ENCODE measurements around the gene S100A6.
"Not testable (repeated sequence)": the region's sequence is repeated elsewhere in the genome, so short reads cannot be mapped to it uniquely, and the experiment has no call there.

The S100A6 gene

DNA sequence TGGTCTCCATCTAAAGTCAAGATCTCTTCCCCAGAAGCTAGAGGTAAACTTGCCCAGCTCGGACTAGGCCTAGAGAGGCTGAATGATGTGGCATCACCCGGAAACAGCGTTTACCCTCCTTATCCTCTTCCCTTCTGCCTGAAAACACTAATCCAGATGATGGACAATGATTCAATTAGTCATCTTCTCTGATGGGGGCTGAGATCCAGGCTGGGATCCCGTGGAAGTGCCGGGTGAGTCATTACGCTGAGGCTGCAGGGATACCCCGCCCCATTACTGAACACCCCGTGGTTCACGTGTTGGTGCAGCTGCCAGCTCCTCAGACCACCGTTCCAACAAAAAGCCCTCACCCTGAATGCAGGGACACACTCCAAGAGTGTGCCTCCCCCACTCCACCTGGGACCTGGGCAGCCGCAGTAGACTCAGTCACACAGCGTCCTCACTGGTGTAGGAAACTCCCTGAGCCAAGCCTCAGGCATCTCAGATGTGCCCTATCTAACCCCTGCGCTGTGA lies 2.0 kb downstream of the S100A6 start:
- Histone ChIP-seq H3K27me3 (ENCODE audit: control insufficient read depth in 5 of 5, insufficient read depth in 4 of 5, low read length in 5 of 5) (no peaks in the 10 kb centered on the region), H3K4me1 (ENCODE audit: control insufficient read depth in 5 of 5, insufficient read depth in 5 of 5, low read length in 5 of 5) (peaks cover 4 to 49% (median 39%) of the 10 kb centered on the region in 5 donors), H3K9ac (ENCODE audit: low read length in 5 of 5) (peak overlapping the region; percentile 80 to 99 (median 99)), H3K9me3 (ENCODE audit: control insufficient read depth in 5 of 5, low read length in 5 of 5) (no peaks in the 10 kb centered on the region), H3K36me3 (ENCODE audit: control insufficient read depth in 5 of 5, insufficient read depth in 5 of 5, low read length in 5 of 5) (peaks cover 0 to 10% (median 0%) of the 10 kb centered on the region in 5 donors), H3K27ac (ENCODE audit: low read depth, low read length) (peak overlapping the region; percentile 99), H3K4me3 (ENCODE audit: low read depth in 1 of 5, low read length in 5 of 5) (peak overlapping the region; percentile 76 to 100 (median 89))

DNA sequence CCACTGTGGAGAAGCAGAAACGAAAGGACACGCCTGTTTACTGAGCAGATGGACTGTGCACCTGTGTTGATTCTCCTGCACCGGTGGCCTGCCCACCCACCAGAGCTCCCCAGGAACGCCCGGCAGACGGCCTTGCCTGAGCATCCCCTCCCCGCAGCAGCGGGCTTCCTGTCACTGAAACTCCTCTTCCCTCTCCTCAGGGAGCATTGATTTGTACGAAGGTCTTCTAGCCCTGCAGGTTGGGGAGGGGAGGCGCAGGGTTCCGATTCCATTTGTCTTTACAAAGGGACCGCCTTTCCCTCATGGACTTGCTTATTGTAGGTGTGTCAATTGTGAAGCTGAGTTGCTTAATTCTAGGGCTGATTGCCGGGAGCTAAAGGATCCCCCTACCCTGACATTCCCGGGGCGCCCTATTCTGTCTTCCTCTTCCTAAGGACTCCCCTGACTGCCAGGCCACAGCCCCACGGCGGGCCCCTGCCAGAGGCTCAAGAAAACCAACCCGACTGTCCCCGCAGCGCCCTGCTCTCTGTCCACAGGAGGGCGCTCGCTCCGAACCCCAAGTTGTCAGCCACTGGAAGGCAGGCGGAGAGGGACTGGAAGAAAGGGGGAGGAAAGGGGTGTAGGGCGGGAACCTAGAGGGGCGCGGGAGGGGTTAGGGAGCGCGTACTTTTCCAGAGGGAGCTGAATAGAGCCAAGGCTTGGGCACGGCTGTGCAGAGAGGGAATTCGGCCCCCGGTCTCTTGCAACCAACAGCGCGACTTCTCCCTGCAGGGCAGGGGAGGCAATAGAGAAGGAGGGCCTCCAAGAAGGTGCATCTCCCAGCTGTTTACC lies 2.8 kb downstream of the S100A6 start:
- Histone ChIP-seq H3K4me3 (ENCODE audit: low read depth in 1 of 5, low read length in 5 of 5) (peak overlapping the region; percentile 76 to 100 (median 89)), H3K27me3 (ENCODE audit: control insufficient read depth in 5 of 5, insufficient read depth in 4 of 5, low read length in 5 of 5) (no peaks in the 10 kb centered on the region), H3K9me3 (ENCODE audit: control insufficient read depth in 5 of 5, low read length in 5 of 5) (no peaks in the 10 kb centered on the region), H3K4me1 (ENCODE audit: control insufficient read depth in 5 of 5, insufficient read depth in 5 of 5, low read length in 5 of 5) (peaks cover 4 to 45% (median 39%) of the 10 kb centered on the region in 5 donors), H3K27ac (ENCODE audit: low read depth, low read length) (peak overlapping the region; percentile 99), H3K9ac (ENCODE audit: low read length in 5 of 5) (peak overlapping the region; percentile 55 to 99 (median 77)), H3K36me3 (ENCODE audit: control insufficient read depth in 5 of 5, insufficient read depth in 5 of 5, low read length in 5 of 5) (peaks cover 0 to 10% (median 0%) of the 10 kb centered on the region in 5 donors)

DNA sequence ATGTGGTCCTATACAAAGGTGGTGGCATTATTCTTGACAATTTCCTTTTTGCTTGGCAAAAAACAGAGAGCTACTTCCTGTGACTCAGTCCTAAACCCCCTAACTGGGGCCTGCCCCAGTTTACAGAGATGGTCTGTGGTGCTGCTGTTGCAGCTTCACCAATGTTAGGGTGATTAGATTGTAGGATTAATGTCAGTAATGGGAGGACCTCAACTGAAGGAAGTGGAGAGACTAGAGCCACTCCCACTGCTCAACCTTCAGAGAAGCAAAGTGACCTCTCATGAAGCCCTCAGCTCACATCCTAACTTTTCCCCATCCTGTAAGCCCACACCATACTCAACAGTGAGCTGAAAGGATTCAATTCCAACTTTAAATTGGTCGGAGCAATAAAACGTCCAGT lies 3.6 kb downstream of the S100A6 start:
- H3K27me3 ChIP-seq (ENCODE audit: control insufficient read depth in 5 of 5, insufficient read depth in 4 of 5, low read length in 5 of 5) = no peaks in the 10 kb centered on the region
- no peak overlapping the region for H3K9ac ChIP-seq (ENCODE audit: low read length in 5 of 5)
- H3K4me1 ChIP-seq (ENCODE audit: control insufficient read depth in 5 of 5, insufficient read depth in 5 of 5, low read length in 5 of 5) = peaks cover 4 to 45% (median 39%) of the 10 kb centered on the region in 5 donors
- peak overlapping the region; percentile 99 for H3K27ac ChIP-seq (ENCODE audit: low read depth, low read length)
- H3K9me3 ChIP-seq (ENCODE audit: control insufficient read depth in 5 of 5, low read length in 5 of 5) = no peaks in the 10 kb centered on the region
- no peak overlapping the region for H3K4me3 ChIP-seq (ENCODE audit: low read depth in 1 of 5, low read length in 5 of 5)
- peaks cover 0 to 10% (median 0%) of the 10 kb centered on the region in 5 donors for H3K36me3 ChIP-seq (ENCODE audit: control insufficient read depth in 5 of 5, insufficient read depth in 5 of 5, low read length in 5 of 5)

DNA sequence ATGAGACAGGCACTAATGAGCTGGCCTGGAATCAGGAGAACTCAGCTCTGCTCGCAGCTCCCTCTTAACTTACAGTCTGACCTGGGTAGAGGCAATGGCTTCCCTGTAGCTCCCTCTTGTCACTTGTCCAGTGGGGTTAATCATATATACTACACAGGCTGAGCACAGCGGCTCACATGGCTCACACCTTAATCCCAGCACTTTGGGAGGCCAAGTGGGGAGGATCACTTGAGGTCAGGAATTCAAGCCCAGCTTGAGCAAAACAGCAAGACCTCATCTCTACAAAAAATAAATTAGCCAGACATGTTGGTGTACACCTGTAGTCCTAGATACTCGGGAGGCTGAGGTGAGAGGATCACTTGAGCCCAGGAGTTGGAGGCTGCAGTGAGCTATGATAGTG lies 4.2 kb downstream of the S100A6 start:
- Histone ChIP-seq H3K9me3 (ENCODE audit: control insufficient read depth in 5 of 5, low read length in 5 of 5) (no peaks in the 10 kb centered on the region), H3K4me1 (ENCODE audit: control insufficient read depth in 5 of 5, insufficient read depth in 5 of 5, low read length in 5 of 5) (peaks cover 4 to 43% (median 39%) of the 10 kb centered on the region in 5 donors), H3K4me3 (ENCODE audit: low read depth in 1 of 5, low read length in 5 of 5) (no peak overlapping the region), H3K27ac (ENCODE audit: low read depth, low read length) (peak overlapping the region; percentile 17), H3K9ac (ENCODE audit: low read length in 5 of 5) (no peak overlapping the region), H3K27me3 (ENCODE audit: control insufficient read depth in 5 of 5, insufficient read depth in 4 of 5, low read length in 5 of 5) (no peaks in the 10 kb centered on the region), H3K36me3 (ENCODE audit: control insufficient read depth in 5 of 5, insufficient read depth in 5 of 5, low read length in 5 of 5) (peaks cover 0 to 10% (median 0%) of the 10 kb centered on the region in 5 donors)

DNA sequence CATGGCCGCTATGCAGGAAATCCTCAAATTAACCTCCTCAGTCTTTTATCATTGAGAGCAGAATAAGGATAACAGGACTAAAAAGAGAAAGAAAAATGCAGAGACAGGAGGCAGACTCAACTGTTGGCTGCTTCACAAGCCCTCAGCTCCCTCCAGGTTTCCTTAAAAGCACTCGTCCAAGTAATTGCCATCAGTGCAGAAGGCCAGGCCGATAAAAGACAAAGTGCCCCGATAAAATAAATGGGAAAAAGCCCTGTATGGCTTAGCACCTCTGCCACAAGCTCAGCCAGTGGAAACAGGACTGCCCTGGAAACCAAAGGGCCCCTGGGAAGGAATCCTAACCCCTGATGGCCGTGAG lies 8.1 kb downstream of the S100A6 start:
- peaks cover 0 to 8% (median 1%) of the 10 kb centered on the region in 5 donors for H3K4me1 ChIP-seq (ENCODE audit: control insufficient read depth in 5 of 5, insufficient read depth in 5 of 5, low read length in 5 of 5)
- no peak overlapping the region for H3K27ac ChIP-seq (ENCODE audit: low read depth, low read length)
- H3K36me3 ChIP-seq (ENCODE audit: control insufficient read depth in 5 of 5, insufficient read depth in 5 of 5, low read length in 5 of 5) = no peaks in the 10 kb centered on the region
- H3K9me3 ChIP-seq (ENCODE audit: control insufficient read depth in 5 of 5, low read length in 5 of 5) = no peaks in the 10 kb centered on the region
- no peak overlapping the region for H3K4me3 ChIP-seq (ENCODE audit: low read depth in 1 of 5, low read length in 5 of 5)
- H3K27me3 ChIP-seq (ENCODE audit: control insufficient read depth in 5 of 5, insufficient read depth in 4 of 5, low read length in 5 of 5) = no peaks in the 10 kb centered on the region
- no peak overlapping the region for H3K9ac ChIP-seq (ENCODE audit: low read length in 5 of 5)

DNA sequence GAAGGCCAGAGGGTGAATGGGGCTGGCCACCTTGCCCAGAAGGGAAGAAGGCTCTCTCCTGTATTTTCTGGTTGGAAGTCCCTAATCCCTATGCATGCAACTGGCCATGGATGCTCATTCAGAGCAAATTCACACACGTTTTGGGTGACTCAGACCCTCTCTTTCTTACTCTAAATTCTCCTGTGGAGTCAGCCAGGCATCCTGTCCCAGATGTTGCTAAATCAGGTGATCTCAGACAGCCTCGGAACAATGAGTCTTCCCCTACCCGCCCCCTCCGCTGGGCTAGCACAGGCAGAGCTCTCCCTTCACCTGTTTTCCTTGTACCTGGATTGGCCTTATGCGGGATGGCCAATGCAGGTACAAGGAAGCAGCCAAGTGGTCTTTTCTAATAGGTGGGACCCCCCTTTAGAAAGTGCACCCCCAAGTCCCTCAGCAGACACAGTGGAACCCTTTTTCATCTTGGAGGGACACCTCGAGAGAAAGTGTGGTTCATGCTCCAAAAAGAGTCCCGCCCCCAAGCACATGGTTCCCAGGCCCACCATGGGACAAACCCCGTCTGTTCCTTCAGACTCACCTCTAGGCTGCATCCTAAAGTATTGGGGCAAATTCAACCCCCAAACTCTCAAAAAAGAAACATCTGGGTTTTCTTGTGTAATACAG lies 8.6 kb downstream of the S100A6 start:
- H3K4me3 ChIP-seq (ENCODE audit: low read depth in 1 of 5, low read length in 5 of 5) = no peak overlapping the region
- no peaks in the 10 kb centered on the region for H3K9me3 ChIP-seq (ENCODE audit: control insufficient read depth in 5 of 5, low read length in 5 of 5)
- no peaks in the 10 kb centered on the region for H3K27me3 ChIP-seq (ENCODE audit: control insufficient read depth in 5 of 5, insufficient read depth in 4 of 5, low read length in 5 of 5)
- H3K9ac ChIP-seq (ENCODE audit: low read length in 5 of 5) = no peak overlapping the region
- H3K4me1 ChIP-seq (ENCODE audit: control insufficient read depth in 5 of 5, insufficient read depth in 5 of 5, low read length in 5 of 5) = peaks cover 0 to 6% (median 0%) of the 10 kb centered on the region in 5 donors
- H3K27ac ChIP-seq (ENCODE audit: low read depth, low read length) = no peak overlapping the region
- H3K36me3 ChIP-seq (ENCODE audit: control insufficient read depth in 5 of 5, insufficient read depth in 5 of 5, low read length in 5 of 5) = no peaks in the 10 kb centered on the region

DNA sequence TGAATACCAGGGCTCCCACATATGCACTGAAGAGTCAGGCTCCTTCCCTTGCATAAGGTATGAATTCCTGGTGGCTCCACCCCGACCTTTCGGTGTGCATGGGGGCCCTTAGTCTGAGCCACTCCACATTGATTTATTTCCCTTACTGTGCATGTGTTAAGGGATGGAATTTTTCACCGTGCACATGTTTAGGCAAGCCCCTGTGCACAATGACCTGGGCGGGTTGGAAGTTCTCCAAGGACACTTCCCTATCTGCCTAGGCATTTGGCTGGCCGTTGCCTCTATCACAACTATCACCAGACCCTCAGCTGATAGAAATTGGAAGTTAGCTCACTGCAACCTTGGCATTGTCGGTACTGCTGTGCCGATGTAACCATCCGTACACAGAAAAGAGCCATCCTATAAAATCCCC lies 9.7 kb downstream of the S100A6 start:
- Histone ChIP-seq H3K27ac (ENCODE audit: low read depth, low read length) (no peak overlapping the region), H3K4me3 (ENCODE audit: low read depth in 1 of 5, low read length in 5 of 5) (no peak overlapping the region), H3K27me3 (ENCODE audit: control insufficient read depth in 5 of 5, insufficient read depth in 4 of 5, low read length in 5 of 5) (no peaks in the 10 kb centered on the region)

DNA sequence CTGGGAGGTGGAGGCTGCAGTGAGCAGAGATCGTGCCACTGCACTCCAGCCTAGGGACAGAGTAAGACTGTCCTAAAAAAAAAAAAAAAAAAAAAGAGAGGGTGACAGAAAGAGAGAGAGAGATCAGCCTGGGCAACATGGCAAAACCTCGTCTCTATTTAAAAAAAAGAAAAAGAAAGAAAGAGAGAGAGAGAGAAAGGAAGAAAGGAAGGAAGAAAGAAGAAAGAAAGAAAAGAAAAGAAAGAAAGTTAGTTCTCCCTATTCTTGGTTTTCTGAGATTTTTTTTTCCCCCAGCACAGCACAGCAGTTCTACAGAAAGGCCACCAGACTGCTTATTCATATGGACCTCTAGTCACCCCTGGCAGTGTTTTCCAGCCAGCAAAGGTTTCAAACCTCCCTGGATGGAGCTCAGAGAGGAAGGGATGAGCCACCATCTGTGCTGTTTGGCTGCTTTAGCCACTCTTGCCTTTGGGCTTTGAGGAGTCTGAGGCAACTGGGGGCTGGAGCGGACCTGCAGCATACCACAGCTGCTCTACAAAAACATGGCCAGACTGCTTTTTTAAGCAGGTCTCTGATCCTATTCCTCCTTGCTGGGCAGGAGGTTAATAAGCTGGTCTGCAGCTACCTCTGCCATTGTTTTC lies 10.6 kb downstream of the S100A6 start:
- H3K4me1 ChIP-seq (ENCODE audit: control insufficient read depth in 5 of 5, insufficient read depth in 5 of 5, low read length in 5 of 5) = peaks cover 0 to 6% (median 0%) of the 10 kb centered on the region in 5 donors

More for the DNA sequence above, 9.7 kb downstream of the S100A6 start:
- H3K9ac ChIP-seq (ENCODE audit: low read length in 5 of 5) = no peak overlapping the region
- H3K4me1 ChIP-seq (ENCODE audit: control insufficient read depth in 5 of 5, insufficient read depth in 5 of 5, low read length in 5 of 5) = peaks cover 0 to 6% (median 0%) of the 10 kb centered on the region in 5 donors
- no peaks in the 10 kb centered on the region for H3K36me3 ChIP-seq (ENCODE audit: control insufficient read depth in 5 of 5, insufficient read depth in 5 of 5, low read length in 5 of 5)
- no peaks in the 10 kb centered on the region for H3K9me3 ChIP-seq (ENCODE audit: control insufficient read depth in 5 of 5, low read length in 5 of 5)

DNA sequence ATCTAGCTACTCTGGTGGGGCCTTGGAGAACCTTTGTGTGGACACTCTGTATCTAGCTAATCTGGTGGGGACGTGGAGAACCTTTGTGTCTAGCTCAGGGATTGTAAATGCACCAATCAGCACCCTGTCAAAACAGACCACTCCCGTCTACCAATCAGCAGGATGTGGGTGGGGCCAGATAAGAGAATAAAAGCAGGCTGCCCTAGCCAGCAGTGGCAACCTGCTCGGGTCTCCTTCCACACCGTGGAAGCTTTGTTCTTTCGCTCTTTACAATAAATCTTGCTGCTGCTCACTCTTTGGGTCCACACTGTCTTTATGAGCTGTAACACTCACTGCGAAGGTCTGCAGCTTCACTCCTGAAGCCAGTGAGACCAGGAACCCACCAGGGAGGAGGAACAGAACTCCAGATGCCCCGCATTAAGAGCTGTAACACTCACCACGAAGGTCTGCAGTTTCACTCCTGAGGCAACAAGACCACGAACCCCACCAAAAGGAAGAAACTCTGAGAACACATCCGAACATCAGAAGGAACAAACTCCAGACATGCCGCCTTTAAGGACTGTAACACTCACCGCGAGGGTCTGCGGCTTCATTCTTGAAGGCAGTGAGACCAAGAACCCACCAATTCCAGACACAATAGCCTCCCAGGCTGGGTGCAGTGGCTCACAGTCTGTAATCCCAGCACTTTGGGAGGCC lies 13.3 kb downstream of the S100A6 start:
- not testable (repeated sequence) for H3K27ac ChIP-seq (ENCODE audit: low read depth, low read length)

More for the DNA sequence above, 10.6 kb downstream of the S100A6 start:
- Histone ChIP-seq H3K36me3 (ENCODE audit: control insufficient read depth in 5 of 5, insufficient read depth in 5 of 5, low read length in 5 of 5) (no peaks in the 10 kb centered on the region), H3K27me3 (ENCODE audit: control insufficient read depth in 5 of 5, insufficient read depth in 4 of 5, low read length in 5 of 5) (no peaks in the 10 kb centered on the region), H3K9ac (ENCODE audit: low read length in 5 of 5) (no peak overlapping the region), H3K4me3 (ENCODE audit: low read depth in 1 of 5, low read length in 5 of 5) (no peak overlapping the region), H3K27ac (ENCODE audit: low read depth, low read length) (no peak overlapping the region), H3K9me3 (ENCODE audit: control insufficient read depth in 5 of 5, low read length in 5 of 5) (no peaks in the 10 kb centered on the region)

More for the DNA sequence above, 13.3 kb downstream of the S100A6 start:
- H3K9ac ChIP-seq (ENCODE audit: low read length in 5 of 5); H3K27me3 ChIP-seq (ENCODE audit: control insufficient read depth in 5 of 5, insufficient read depth in 4 of 5, low read length in 5 of 5); H3K36me3 ChIP-seq (ENCODE audit: control insufficient read depth in 5 of 5, insufficient read depth in 5 of 5, low read length in 5 of 5); H3K4me3 ChIP-seq (ENCODE audit: low read depth in 1 of 5, low read length in 5 of 5); H3K4me1 ChIP-seq (ENCODE audit: control insufficient read depth in 5 of 5, insufficient read depth in 5 of 5, low read length in 5 of 5); H3K9me3 ChIP-seq (ENCODE audit: control insufficient read depth in 5 of 5, low read length in 5 of 5): not testable (repeated sequence)
